Measurements from ENCODE around the gene SLC6A18. TPM values are rescaled to one million over a fixed set of nuclear protein-coding genes. Genes with fewer than 3 reads are reported as not detected.
"Not testable (repeated sequence)": the region's sequence is repeated elsewhere in the genome, so short reads cannot be mapped to it uniquely, and the experiment has no call there.

Gene SLC6A18
- total and polyA plus RNA-seq, 2 of the 13 experiments (the other 11 are each of a cell fraction or from before 2014, with no cell fraction given): not detected

DNA sequence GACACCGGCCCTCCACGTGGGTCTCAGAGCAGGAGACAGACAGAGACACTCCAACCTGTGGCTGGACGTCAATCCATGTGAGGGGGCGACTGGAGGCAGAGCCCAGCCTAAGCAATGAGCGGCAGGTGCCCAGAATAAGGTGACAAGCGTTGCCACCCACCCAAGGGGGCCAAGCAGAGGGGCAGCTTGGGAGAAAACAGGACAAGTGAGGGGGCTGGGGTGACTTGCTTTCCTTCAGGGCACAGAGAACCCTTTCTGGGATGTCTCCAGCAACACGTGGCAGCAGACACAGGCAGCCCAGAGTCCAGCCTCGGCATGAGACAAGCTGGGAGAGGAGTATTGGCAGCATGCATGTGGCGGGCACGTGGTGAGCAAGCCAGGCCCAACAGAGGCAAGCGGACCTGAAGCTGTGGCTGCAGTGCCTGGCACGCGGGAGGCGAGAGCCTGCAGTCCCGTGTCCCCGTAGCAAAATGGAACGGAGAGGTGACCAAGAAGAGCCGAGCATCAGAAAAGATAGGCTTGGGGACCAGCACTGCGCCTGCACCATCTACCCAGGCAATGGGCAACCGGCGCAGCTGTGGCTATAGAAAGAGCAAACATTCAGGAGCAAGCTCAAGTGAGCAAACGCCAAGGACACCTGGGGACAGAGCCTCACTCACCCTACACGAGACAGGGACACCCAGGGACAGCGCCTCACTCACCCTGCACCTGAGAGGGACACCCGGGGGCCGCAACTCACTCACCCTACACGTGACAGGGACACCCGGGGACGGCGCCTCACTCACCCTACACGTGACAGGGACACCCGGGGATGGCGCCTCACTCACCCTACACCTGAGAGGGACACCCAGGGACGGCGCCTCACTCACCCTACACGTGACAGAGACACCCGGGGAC lies 63.5 kb downstream of the SLC6A18 start:
- H4K20me1 ChIP-seq (ENCODE audit: insufficient read depth, low read length): no peaks in the 10 kb centered on the region
- DNase-seq (ENCODE audit: low spot score): no peak
- H3K9ac ChIP-seq (ENCODE audit: insufficient read depth, low read depth, low read length): no peak overlapping the region
- CTCF ChIA-PET (ENCODE audit: low intra/inter-chr PET ratio, low total read pairs): no interaction called here
- H3K9me3 ChIP-seq (ENCODE audit: low read length): no peaks in the 10 kb centered on the region
- TF ChIP-seq, protein P1, sequence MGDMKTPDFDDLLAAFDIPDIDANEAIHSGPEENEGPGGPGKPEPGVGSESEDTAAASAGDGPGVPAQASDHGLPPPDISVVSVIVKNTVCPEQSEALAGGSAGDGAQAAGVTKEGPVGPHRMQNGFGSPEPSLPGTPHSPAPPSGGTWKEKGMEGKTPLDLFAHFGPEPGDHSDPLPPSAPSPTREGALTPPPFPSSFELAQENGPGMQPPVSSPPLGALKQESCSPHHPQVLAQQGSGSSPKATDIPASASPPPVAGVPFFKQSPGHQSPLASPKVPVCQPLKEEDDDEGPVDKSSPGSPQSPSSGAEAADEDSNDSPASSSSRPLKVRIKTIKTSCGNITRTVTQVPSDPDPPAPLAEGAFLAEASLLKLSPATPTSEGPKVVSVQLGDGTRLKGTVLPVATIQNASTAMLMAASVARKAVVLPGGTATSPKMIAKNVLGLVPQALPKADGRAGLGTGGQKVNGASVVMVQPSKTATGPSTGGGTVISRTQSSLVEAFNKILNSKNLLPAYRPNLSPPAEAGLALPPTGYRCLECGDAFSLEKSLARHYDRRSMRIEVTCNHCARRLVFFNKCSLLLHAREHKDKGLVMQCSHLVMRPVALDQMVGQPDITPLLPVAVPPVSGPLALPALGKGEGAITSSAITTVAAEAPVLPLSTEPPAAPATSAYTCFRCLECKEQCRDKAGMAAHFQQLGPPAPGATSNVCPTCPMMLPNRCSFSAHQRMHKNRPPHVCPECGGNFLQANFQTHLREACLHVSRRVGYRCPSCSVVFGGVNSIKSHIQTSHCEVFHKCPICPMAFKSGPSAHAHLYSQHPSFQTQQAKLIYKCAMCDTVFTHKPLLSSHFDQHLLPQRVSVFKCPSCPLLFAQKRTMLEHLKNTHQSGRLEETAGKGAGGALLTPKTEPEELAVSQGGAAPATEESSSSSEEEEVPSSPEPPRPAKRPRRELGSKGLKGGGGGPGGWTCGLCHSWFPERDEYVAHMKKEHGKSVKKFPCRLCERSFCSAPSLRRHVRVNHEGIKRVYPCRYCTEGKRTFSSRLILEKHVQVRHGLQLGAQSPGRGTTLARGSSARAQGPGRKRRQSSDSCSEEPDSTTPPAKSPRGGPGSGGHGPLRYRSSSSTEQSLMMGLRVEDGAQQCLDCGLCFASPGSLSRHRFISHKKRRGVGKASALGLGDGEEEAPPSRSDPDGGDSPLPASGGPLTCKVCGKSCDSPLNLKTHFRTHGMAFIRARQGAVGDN (CRISPR knock-in tag; IDR thresholded peaks at IDR 0.05): peak; percentile 17; the same call in 1 of the 2 replicates
- TF ChIP-seq ZNF614 (CRISPR knock-in tag; IDR thresholded peaks at IDR 0.05; ENCODE audit: borderline replicate concordance): no peak
- H3K36me3 ChIP-seq (replicated peaks in 1 of 2; ENCODE audit: control insufficient read depth in 1 of 2, insufficient read depth in 2 of 2, low read length in 2 of 2): no peaks in the 10 kb centered on the region
- ATAC-seq: peak; percentile 31; the same call in 1 of the 3 replicates
- intact Hi-C loops (cut with micrococcal nuclease; ENCODE audit: unreplicated experiment): no loop called here
- H3K4me3 ChIP-seq (replicated peaks in 1 of 3; ENCODE audit: insufficient read depth in 1 of 3, low read depth in 2 of 3, low read length in 3 of 3): no peak overlapping the region
- H3K27me3 ChIP-seq (ENCODE audit: control insufficient read depth in 1 of 2, insufficient read depth in 2 of 2, low read length in 2 of 2): peaks cover 2 to 4% of the 10 kb centered on the region in 2 experiments; a peak in 3 of 5 replicates
- H3K79me2 ChIP-seq (ENCODE audit: insufficient read depth, low read length): no peaks in the 10 kb centered on the region
- POLR2A ChIA-PET: no interaction called here
- no peak overlapping the region for H2AFZ ChIP-seq (ENCODE audit: low read length)
- no TSS peak for BruUV-seq (replicated peaks)
- H3K4me2 ChIP-seq (ENCODE audit: low read depth, low read length): no peak overlapping the region
- no peak overlapping the region for H3K27ac ChIP-seq (ENCODE audit: extremely low read length, insufficient read depth, low read length)
- H3K4me1 ChIP-seq (ENCODE audit: insufficient read depth, low read length): no peaks in the 10 kb centered on the region
- 73% methylated on average over 27 of the region's 37 CpGs for WGBS (ENCODE audit: low lambda C conversion rate)
- no peak for FAIRE-seq
- in situ Hi-C loops (cut with HindIII; ENCODE audit: extremely low pct_ligation_motif_present, low pct_unique_long_range_greater_than_20kb): no loop called here

DNA sequence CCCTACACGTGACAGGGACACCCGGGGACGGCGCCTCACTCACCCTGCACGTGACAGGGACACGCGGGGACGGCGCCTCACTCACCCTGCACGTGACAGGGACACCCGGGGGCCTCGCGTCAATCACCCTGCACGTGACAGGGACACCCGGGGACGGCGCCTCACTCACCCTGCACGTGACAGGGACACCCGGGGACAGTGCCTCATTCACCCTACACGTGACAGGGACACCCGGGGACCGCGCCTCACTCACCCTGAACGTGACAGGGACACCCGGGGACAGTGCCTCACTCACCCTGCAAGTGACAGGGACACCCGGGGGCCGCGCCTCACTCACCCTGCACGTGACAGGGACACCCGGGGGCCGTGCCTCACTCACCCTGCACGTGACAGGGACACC lies 64.4 kb downstream of the SLC6A18 start:
- WGBS (ENCODE audit: low lambda C conversion rate): no CpG with 5 or more reads among the region's 32 CpGs
- DNase-seq (ENCODE audit: low spot score); ATAC-seq; H3K36me3 ChIP-seq (replicated peaks in 1 of 2; ENCODE audit: control insufficient read depth in 1 of 2, insufficient read depth in 2 of 2, low read length in 2 of 2); H3K4me2 ChIP-seq (ENCODE audit: low read depth, low read length); FAIRE-seq; CTCF ChIA-PET (ENCODE audit: low intra/inter-chr PET ratio, low total read pairs); H3K27ac ChIP-seq (ENCODE audit: extremely low read length, insufficient read depth, low read length); H3K27me3 ChIP-seq (ENCODE audit: control insufficient read depth in 1 of 2, insufficient read depth in 2 of 2, low read length in 2 of 2); in situ Hi-C loops (cut with HindIII; ENCODE audit: extremely low pct_ligation_motif_present, low pct_unique_long_range_greater_than_20kb); BruUV-seq (replicated peaks); H3K4me1 ChIP-seq (ENCODE audit: insufficient read depth, low read length); intact Hi-C loops (cut with micrococcal nuclease; ENCODE audit: unreplicated experiment); H3K9ac ChIP-seq (ENCODE audit: insufficient read depth, low read depth, low read length); POLR2A ChIA-PET; H4K20me1 ChIP-seq (ENCODE audit: insufficient read depth, low read length); H3K9me3 ChIP-seq (ENCODE audit: low read length); H2AFZ ChIP-seq (ENCODE audit: low read length); H3K79me2 ChIP-seq (ENCODE audit: insufficient read depth, low read length); H3K4me3 ChIP-seq (replicated peaks in 1 of 3; ENCODE audit: insufficient read depth in 1 of 3, low read depth in 2 of 3, low read length in 3 of 3): not testable (repeated sequence)

DNA sequence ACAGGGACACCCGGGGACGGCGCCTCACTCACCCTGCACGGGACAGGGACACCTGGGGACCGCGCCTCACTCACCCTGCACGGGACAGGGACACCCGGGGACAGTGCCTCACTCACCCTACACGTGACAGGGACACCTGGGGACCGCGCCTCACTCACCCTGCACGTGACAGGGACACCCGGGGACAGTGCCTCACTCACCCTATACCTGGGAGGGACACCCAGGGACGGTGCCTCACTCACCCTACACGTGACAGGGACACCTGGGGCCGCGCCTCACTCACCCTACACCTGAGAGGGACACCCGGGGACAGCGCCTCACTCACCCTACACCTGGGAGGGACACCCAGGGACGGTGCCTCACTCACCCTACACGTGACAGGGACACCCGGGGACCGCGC lies 65.8 kb downstream of the SLC6A18 start:
- H3K27ac ChIP-seq (ENCODE audit: extremely low read length, insufficient read depth, low read length); FAIRE-seq; in situ Hi-C loops (cut with HindIII; ENCODE audit: extremely low pct_ligation_motif_present, low pct_unique_long_range_greater_than_20kb); H3K9ac ChIP-seq (ENCODE audit: insufficient read depth, low read depth, low read length); H3K4me3 ChIP-seq (replicated peaks in 1 of 3; ENCODE audit: insufficient read depth in 1 of 3, low read depth in 2 of 3, low read length in 3 of 3); BruUV-seq (replicated peaks); H3K27me3 ChIP-seq (ENCODE audit: control insufficient read depth in 1 of 2, insufficient read depth in 2 of 2, low read length in 2 of 2); H3K4me1 ChIP-seq (ENCODE audit: insufficient read depth, low read length); H2AFZ ChIP-seq (ENCODE audit: low read length); ATAC-seq; POLR2A ChIA-PET; H3K9me3 ChIP-seq (ENCODE audit: low read length); H3K79me2 ChIP-seq (ENCODE audit: insufficient read depth, low read length); H4K20me1 ChIP-seq (ENCODE audit: insufficient read depth, low read length); H3K4me2 ChIP-seq (ENCODE audit: low read depth, low read length); intact Hi-C loops (cut with micrococcal nuclease; ENCODE audit: unreplicated experiment); H3K36me3 ChIP-seq (replicated peaks in 1 of 2; ENCODE audit: control insufficient read depth in 1 of 2, insufficient read depth in 2 of 2, low read length in 2 of 2); DNase-seq (ENCODE audit: low spot score); CTCF ChIA-PET (ENCODE audit: low intra/inter-chr PET ratio, low total read pairs): not testable (repeated sequence)
- WGBS (ENCODE audit: low lambda C conversion rate): 100% methylated on average over 1 of the region's 24 CpGs

Measured in HepG2 (cell line).